Suppressor macrophage (primary cell): ENCODE data around the gene GIPC1.
"Not testable (repeated sequence)": the region's sequence is repeated elsewhere in the genome, so short reads cannot be mapped to it uniquely, and the experiment has no call there.

ENCODE experiments used
- DNase-seq, 4 experiments: peaks; one replicate each; pipeline ENCODE4 v3.0.0-alpha.2; 2020 to 2022

GIPC1 gene

DNA sequence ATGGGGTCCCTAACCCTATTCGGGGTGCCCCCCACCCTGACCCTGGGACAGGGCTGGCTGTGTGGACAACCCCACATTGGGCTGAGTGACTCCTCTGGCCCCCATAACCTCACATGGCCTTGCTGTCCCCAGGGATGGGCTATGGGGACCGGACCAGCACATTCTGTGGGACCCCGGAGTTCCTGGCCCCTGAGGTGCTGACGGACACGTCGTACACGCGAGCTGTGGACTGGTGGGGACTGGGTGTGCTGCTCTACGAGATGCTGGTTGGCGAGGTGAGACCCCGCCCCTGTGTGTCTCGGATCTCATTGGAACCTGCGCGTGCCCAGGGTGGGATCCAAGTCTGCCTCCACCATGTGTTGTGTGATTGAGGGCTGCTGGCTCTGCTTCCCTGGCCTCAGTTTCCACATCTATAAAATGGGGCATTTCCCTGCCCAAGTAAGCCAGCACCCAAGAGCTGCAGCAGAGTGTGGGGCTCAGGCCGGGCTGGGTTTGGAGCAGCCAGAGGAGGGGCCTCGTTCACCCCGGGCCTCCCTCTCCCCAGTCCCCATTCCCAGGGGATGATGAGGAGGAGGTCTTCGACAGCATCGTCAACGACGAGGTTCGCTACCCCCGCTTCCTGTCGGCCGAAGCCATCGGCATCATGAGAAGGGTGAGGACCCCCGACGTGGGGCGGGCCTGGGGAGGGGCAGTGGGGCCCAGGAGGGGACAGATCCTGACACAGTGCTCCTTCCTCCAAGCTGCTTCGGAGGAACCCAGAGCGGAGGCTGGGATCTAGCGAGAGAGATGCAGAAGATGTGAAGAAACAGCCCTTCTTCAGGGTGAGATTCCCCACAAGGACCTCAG lies 25.7 kb downstream of the GIPC1 start:
- no peak for DNase-seq

- DNase-seq = no peak
Observed at GRCh38 chr19:14467816-14468215, 28.1 kb downstream of the GIPC1 start.

DNA sequence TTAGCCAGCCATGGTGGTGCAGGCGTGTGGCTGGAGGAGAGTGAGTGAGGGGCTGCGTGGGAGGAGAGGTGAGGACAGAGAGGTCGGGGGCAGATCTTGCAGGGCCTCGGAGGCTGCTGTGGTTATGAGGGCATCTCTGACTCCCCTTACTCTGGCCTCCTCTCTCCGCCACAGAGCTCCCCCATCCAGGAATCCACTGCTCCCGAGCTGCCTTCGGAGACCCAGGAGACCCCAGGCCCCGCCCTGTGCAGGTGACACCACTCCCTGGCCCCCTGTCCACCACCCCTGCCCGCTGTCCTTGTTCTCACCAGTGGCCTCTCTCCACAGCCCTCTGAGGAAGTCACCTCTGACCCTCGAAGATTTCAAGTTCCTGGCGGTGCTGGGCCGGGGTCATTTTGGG lies 28.5 kb downstream of the GIPC1 start:
- DNase-seq = no peak

DNA sequence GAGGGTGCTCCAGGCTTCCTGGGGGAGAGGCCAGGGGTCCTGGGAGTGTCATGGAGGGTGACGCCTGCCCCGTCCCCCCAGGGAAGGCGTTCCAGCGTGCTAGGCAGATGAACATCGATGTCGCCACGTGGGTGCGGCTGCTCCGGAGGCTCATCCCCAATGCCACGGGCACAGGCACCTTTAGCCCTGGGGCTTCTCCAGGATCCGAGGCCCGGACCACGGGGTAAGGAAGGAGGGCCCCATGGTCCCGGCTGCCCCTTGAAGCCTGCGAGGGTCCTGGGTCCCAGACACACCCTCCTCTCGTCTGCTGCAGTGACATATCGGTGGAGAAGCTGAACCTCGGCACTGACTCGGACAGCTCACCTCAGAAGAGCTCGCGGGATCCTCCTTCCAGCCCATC lies 32.2 kb downstream of the GIPC1 start:
- DNase-seq = no peak

DNA sequence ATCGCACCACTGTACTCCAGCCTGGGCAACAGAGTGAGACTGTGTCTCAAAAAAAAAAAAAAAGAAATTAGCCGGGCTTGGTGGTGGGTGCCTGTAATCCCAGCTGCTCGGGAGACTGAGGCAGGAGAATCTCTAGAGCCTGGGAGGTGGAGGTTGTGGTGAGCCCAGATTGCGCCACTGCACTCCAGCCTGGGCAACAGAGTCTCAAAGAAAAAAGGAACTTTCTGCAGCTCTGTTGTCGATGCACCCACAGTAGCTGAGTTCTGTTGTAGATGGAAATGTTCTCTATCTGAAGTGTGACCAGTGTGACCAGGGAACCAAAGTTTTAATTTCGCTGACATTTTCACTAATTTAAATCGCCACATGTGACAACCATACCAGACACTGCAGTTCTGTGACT lies 33.5 kb downstream of the GIPC1 start:
- peak; percentile 38 to 47 (median 40) for DNase-seq

GRCh38 chr19:14460935-14461334 lies 35.0 kb downstream of the GIPC1 start:
- DNase-seq = no peak

DNA sequence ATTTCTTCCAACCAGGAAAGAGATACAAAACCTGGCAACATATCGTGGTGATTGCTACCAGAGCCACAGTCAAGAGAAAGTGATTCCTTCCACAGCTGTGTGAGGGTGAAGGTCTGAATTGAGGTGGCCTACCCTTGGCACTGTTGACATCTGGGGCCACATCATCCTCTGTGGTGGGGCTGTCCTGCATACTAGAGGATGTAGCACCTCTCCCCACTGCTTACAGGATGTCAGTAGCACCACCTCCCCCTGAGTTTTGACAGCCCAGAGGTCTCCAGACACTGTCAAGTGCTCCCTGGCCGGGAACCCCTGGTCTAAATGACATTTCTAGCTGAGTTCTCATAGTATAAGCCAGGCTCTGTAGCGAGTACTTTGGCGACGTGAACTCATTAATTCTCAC lies 36.2 kb downstream of the GIPC1 start:
- no peak for DNase-seq

- not testable (repeated sequence) for DNase-seq
Observed at GRCh38 chr19:14452303-14452702, 43.6 kb downstream of the GIPC1 start.

DNA sequence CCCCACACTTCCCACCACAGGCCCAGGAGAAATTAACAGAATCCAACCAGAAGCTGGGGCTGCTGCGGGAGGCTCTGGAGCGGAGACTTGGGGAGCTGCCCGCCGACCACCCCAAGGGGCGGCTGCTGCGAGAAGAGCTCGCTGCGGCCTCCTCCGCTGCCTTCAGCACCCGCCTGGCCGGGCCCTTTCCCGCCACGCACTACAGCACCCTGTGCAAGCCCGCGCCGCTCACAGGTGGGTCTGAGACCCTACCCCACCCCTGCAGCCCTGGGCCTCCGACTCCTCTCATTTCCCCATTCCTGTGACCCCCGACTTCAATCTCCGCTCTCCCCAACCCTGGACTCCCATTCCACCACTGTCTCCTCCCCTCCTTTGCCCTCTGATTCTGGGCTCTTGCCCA lies 45.1 kb downstream of the GIPC1 start:
- no peak for DNase-seq

GRCh38 chr19:14450168-14450874 lies 45.6 kb downstream of the GIPC1 start:
- DNase-seq = peak; percentile 40 to 62 (median 55)

- peak in 2 of 4 experiments; percentile 24 to 47 for DNase-seq
Observed at GRCh38 chr19:14449321-14449720, 46.6 kb downstream of the GIPC1 start.

DNA sequence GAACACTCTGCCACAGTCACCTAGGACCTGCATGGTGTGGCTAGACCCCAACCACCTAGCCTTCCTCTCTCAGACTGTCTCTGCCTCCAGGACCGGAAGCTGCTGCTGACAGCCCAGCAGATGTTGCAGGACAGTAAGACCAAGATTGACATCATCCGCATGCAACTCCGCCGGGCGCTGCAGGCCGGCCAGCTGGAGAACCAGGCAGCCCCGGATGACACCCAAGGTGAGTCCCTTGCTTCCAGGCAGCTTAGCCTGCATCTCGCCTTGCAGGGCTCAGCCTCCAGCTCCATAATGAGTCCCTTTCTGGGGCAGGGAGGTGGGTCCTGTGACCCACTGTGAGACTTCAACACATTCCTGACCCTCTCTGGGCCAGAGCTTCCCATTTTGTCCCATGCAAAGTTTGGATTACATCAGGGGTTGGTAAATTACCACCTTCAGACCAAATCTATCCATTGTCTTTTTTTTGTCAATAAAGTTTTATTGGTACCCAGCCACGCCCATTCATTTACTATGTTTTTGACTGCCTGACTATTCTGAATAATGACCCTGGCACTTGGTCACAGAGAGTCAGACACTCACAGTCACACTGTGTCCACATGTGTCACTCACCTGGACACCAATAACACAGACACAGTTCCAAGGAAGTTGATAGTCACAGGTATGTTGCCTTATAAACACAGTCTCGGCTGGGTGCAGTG lies 49.4 kb downstream of the GIPC1 start:
- DNase-seq = no peak

GRCh38 chr19:14443632-14444216 lies 52.2 kb downstream of the GIPC1 start:
- DNase-seq = no peak

DNA sequence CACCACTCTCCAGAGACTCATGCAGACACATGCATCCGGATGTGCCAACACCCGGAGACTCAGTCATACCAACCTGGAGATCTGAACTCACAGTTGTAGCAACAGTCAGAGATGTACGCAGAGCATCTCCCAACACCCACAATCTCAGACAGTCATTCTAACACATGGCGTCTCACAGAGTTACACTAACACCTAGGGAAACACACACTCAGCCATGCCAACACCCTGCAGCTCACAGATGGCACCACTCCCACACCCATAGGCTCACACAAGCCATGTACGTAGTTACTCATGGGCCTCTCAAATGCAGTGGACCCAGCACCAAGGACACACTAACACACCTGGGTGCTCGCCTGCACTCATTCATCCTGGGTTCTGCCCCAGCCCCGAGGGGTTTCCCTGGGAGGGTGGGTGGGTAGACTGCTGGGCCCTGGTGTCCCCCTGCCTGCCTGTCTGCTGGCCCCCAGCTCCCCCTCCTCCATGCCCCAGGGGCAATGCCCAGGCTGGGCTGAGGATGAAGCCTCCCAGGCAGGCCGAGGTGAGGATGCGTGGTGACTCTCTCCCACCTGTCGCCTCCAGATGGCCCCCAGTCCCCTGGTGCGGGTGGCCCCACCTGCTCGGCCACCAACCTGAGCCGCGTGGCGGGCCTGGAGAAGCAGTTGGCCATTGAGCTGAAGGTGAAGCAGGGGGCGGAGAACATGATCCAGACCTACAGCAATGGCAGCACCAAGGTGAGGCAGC lies 52.9 kb downstream of the GIPC1 start:
- DNase-seq = no peak

DNA sequence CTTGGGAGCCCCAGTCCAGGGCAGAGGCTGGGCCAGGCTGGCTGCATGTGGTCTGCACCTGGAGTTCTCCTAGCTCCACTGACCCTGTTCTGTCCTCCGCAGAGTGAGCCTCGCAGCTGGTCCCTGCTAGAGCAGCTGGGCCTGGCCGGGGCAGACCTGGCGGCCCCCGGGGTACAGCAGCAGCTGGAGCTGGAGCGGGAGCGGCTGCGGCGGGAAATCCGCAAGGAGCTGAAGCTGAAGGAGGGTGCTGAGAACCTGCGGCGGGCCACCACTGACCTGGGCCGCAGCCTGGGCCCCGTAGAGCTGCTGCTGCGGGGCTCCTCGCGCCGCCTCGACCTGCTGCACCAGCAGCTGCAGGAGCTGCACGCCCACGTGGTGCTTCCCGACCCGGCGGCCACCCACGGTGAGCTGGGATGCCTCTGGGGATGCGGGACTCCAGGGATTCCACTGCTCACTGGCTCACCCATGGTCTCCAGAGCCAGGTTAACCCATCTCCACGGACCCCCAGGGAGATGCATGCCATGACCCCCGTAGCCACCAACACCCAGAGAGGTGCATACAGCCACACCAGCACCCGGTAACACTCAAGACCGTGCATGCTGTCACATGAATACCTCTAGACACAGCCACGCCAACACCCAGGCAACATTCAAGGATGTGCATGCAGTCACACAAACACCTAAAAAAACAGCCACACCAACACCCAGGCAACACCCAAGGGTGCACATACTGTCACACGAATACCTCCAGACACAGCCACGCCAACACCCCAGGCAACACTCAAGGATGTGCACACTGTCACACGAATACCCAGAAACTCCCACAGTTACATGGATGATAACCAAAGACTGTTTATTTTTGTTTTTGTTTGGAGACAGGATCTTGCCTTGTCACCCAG lies 54.6 kb downstream of the GIPC1 start:
- no peak for DNase-seq

- DNase-seq = peak; percentile 87 to 95 (median 92)
Observed at GRCh38 chr19:14440049-14440448, 55.9 kb downstream of the GIPC1 start.

DNA sequence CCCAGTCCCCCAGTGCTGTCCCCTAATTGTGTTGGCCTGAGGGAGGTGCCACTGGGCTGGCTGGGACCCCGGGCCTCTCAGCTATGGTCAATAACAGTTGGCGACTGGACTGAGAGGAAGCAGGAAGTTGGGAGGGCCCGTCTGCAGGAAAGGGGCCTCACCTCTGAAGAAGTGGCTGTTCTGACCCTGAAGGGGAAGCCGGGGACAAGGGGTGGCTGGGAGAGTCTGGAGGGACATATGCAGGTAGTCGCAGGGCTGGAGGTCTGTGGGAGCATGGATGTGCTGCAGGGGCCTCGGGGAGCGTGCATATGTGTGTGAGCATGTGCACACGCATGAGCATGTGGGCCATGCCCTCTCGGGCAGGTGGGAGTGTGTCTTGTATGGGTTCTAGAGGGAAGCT lies 56.9 kb downstream of the GIPC1 start:
- DNase-seq = no peak

- no peak for DNase-seq
Observed at GRCh38 chr19:14437578-14438140, 58.3 kb downstream of the GIPC1 start.

DNA sequence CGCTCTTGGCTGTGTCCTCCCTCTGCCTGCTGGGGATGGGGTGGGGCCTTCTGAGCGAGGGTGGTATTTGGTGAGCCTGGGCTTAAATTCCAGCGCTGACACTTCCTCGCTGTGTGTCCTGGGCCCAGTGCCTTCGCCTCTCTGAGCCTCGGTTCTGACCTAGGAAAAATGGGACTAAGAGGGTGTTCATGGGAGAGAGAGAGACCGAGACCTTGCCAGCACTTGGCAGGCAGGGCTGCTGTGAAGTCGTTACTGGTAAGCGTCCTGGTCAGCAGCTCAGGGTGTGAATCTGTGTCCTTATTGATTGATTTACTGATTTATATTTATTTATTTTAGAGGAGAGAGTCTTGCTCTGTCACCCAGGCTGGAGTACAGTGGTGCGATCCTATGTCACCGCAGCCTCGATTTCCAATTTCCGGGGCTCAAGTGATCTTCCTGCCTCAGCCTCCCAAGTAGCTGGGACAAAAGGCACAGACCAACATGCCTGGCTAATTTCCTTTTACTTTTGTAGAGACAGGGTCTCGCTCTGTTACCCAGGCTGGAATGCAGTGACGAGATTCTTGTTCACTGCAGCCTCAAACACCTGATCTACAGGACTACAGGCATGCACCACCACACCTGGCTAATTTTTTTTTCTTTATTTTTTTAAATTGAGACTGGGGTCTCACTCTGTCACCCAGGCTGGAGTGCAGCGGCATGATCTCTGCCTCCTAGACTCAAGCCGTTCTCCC lies 60.4 kb downstream of the GIPC1 start:
- DNase-seq = no peak
